BE2C (cell line): ENCODE data around the gene GPD2.

Experiments
- DNase-seq: peaks from one replicate; pipeline ENCODE4 v3.0.0-alpha.2; 2020
- H3K27me3 ChIP-seq: fragments of 250-450 bp; sonication (Bioruptor Pico); 2 replicates; pipeline ENCODE4 v1.5.1; 2020; ENCODE audit warnings: mild to moderate bottlenecking
- H3K36me3 ChIP-seq: fragments of 250-450 bp; sonication (Bioruptor Pico); 2 replicates; pipeline ENCODE4 v1.5.1; 2020; ENCODE audit warnings: mild to moderate bottlenecking
- H3K4me1 ChIP-seq: fragments of 250-450 bp; sonication (Bioruptor Pico); 2 replicates; pipeline ENCODE4 v1.5.1; 2020
- H3K4me3 ChIP-seq: 2 replicates; pipeline ENCODE4 v1.5.1; 2011; ENCODE audit warnings: low read depth, low read length
- H3K9me3 ChIP-seq: fragments of 250-450 bp; sonication (Bioruptor Pico); 2 replicates; pipeline ENCODE4 v1.5.1; 2020
- CTCF ChIP-seq: IDR thresholded peaks from 2 replicates; pipeline ENCODE4 v1.5.1; 2012; ENCODE audit warnings: mild to moderate bottlenecking, low read depth, low read length

The GPD2 gene

GRCh38 chr2:156456616-156457015 lies 20.4 kb downstream of the GPD2 start:
- no peaks in the 10 kb centered on the region for H3K4me1 ChIP-seq
- H3K4me3 ChIP-seq: no peak overlapping the region
- no peak for TF ChIP-seq CTCF
- H3K27me3 ChIP-seq: no peaks in the 10 kb centered on the region
- DNase-seq: no peak
- no peaks in the 10 kb centered on the region for H3K36me3 ChIP-seq
- H3K9me3 ChIP-seq: no peaks in the 10 kb centered on the region

GRCh38 chr2:156457523-156458517 lies 21.6 kb downstream of the GPD2 start:
- Histone ChIP-seq H3K36me3 (no peaks in the 10 kb centered on the region), H3K4me3 (no peak overlapping the region)
- DNase-seq: no peak

DNA sequence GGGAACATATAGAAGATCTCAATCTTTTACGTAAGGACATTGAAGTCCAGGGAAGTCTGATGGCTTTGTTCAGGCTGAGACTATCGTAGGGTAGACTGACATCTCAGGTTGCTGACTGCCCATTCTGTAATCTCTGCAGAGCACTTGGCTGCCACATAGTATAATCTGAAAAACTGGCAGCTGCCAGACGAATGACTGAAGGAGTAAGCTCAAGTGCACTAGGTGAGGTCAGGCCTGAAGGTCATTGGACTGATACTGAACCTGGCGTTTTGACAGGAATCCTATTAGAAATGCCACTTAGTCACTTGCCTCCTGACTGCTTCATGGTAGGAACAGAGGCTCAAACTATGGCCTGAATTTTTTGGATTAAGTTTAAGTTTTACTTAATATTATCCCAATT lies 23.5 kb downstream of the GPD2 start:
- Histone ChIP-seq H3K4me1 (no peaks in the 10 kb centered on the region), H3K36me3 (no peaks in the 10 kb centered on the region), H3K4me3 (no peak overlapping the region), H3K9me3 (no peaks in the 10 kb centered on the region), H3K27me3 (no peaks in the 10 kb centered on the region)
- DNase-seq: no peak
- TF ChIP-seq CTCF: no peak

More at GRCh38 chr2:156457523-156458517, 21.6 kb downstream of the GPD2 start:
- H3K9me3 ChIP-seq: no peaks in the 10 kb centered on the region
- no peaks in the 10 kb centered on the region for H3K27me3 ChIP-seq
- no peaks in the 10 kb centered on the region for H3K4me1 ChIP-seq
- no peak for TF ChIP-seq CTCF

- no peaks in the 10 kb centered on the region for H3K27me3 ChIP-seq
- H3K9me3 ChIP-seq: no peaks in the 10 kb centered on the region
- TF ChIP-seq CTCF: no peak
- H3K4me1 ChIP-seq: no peaks in the 10 kb centered on the region
- H3K4me3 ChIP-seq: no peak overlapping the region
- DNase-seq: no peak
- H3K36me3 ChIP-seq: no peaks in the 10 kb centered on the region
Observed at GRCh38 chr2:156464106-156464505, 27.9 kb downstream of the GPD2 start.

DNA sequence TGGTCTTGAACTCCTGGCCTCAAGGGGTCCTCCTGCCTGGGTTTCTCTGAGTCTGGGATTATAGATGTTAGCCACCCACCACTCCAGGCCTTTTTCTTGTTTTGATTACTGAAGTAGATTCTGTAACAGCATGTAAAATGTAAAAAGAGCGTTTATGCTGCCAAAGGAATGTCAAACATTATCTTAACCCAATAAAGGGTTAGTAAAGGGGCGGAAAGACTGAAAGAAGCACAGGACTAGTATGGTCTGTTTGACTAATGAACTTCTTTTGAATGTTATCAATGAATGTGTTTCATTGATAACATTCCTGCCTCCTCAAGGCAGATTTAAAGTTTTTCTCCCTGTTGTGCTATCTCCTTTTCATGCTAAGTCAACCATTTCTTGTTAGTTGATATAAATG lies 29.4 kb downstream of the GPD2 start:
- no peaks in the 10 kb centered on the region for H3K36me3 ChIP-seq
- no peaks in the 10 kb centered on the region for H3K4me1 ChIP-seq
- no peak for TF ChIP-seq CTCF
- H3K4me3 ChIP-seq: no peak overlapping the region
- H3K9me3 ChIP-seq: no peaks in the 10 kb centered on the region
- H3K27me3 ChIP-seq: no peaks in the 10 kb centered on the region
- no peak for DNase-seq
